ENCODE data around the gene FNTB. TPM values are rescaled to one million over a fixed set of nuclear protein-coding genes. Genes with fewer than 3 reads are reported as not detected.

FNTB gene
- total and polyA plus RNA-seq, 5 experiments from 2014 or later: 2.0 to 9.9 (median 7.7) TPM

DNA sequence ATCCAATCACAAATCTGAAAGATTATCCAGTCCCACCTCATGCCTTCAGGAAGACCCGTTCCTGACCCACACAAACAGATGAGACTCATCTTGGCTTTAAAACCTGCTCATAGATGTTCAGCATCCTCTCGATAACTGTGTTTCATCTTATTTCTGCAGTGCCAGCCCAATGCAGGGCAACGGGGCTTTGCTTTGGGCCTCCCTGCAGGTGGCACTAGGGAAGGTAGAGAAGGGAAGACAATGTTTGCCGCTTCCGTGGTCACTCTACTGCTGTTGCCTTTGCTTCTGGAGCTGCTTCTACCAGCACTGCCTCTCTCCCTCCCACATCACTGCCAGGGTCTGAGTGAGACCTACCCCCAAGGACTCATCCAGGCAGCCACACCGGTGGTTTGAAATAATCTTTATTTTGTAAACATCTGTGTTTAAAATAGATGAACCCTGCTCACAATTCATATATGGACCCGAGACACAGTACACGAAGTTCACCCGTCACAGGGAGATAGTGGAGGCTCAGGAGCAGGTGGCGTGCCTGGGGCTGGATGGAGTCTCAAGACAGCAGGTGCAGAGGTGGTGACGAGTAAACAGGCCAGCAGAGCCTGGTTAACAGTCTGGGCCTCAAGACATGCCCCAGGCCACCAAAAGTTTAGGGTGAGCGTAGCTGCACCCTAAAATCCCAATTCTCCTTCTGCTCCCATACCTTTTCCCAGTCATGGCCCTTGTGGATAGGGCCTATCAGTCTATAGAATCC is 41.1 kb upstream of the FNTB start:
- no peaks in the 10 kb centered on the region for H3K9me3 Mint-ChIP-seq
- no peak for ATAC-seq
- no peaks in the 10 kb centered on the region for H3K27me3 Mint-ChIP-seq
- H3K4me1 Mint-ChIP-seq: peaks cover 34 to 71% (median 52%) of the 10 kb centered on the region in 4 donors
- peak overlapping the region in 7 of 10 donors; percentile 35 to 74 (median 58) for H3K27ac Mint-ChIP-seq
- peaks cover 0 to 56% (median 22%) of the 10 kb centered on the region in 3 donors for H3K36me3 Mint-ChIP-seq
- POLR2A ChIA-PET: no interaction called here
- DNase-seq: no peak
- H3K4me3 Mint-ChIP-seq: no peak overlapping the region

- Mint-ChIP-seq H3K27me3 (no peaks in the 10 kb centered on the region), H3K9me3 (no peaks in the 10 kb centered on the region), H3K27ac (peak overlapping the region in 5 of 10 donors; percentile 18 to 84 (median 78)), H3K4me1 (peaks cover 34 to 62% (median 47%) of the 10 kb centered on the region in 4 donors), H3K36me3 (peaks cover 0 to 51% (median 24%) of the 10 kb centered on the region in 3 donors), H3K4me3 (peak overlapping the region in 1 of 10 donors; percentile 10)
- POLR2A ChIA-PET: no interaction called here
- DNase-seq: no peak
- ATAC-seq: no peak
These were observed 40.2 kb upstream of the FNTB start for GRCh38 chr14:64946310-64947045.

- POLR2A ChIA-PET: interaction anchor here (0.6 kb wide), 1 partner anchor 510 kb away, joined by 3 read pairs; no protein-coding TSS in a partner anchor
- DNase-seq (no peak), ATAC-seq (no peak)
- H3K4me3 Mint-ChIP-seq: no peak overlapping the region
- H3K9me3 Mint-ChIP-seq: no peaks in the 10 kb centered on the region
- peaks cover 34 to 63% (median 46%) of the 10 kb centered on the region in 4 donors for H3K4me1 Mint-ChIP-seq
- H3K27me3 Mint-ChIP-seq: no peaks in the 10 kb centered on the region
- peaks cover 0 to 49% (median 24%) of the 10 kb centered on the region in 3 donors for H3K36me3 Mint-ChIP-seq
- peak overlapping the region in 4 of 10 donors; percentile 47 to 64 (median 56) for H3K27ac Mint-ChIP-seq
These were observed 38.7 kb upstream of the FNTB start for GRCh38 chr14:64947710-64948611.

DNA sequence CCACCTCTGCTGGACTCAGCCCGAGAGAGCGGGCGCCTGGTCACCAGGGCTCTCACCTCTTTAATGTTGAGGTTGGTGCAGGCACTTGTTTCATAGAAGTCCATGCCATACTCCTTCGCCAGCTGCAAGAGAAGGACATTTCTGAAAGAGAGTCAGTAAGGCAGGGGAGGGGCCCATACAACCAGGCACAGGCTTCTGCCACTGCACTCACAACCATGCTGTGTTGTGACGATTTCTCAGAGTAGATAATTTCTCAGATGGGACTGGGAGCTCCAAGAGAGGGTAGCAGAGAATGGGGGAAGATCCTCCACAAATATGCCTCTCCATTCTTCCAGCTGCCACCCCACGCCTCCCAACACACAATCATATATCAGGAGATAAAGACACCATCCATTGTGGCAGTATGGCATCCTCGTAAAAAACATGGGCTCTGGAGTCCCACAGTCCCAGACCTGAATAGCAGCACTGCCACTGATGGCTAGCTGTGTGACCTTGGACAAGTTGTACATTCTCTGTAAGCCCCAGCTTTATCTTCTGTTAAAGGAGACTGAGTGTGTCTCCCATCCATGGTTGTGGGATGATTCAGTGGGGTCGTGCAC is 38.0 kb upstream of the FNTB start:
- POLR2A ChIA-PET: no interaction called here
- H3K4me1 Mint-ChIP-seq: peaks cover 26 to 63% (median 45%) of the 10 kb centered on the region in 4 donors
- ATAC-seq (no peak), DNase-seq (no peak)
- no peaks in the 10 kb centered on the region for H3K9me3 Mint-ChIP-seq
- H3K36me3 Mint-ChIP-seq: peaks cover 0 to 46% (median 24%) of the 10 kb centered on the region in 3 donors
- H3K4me3 Mint-ChIP-seq: no peak overlapping the region
- H3K27me3 Mint-ChIP-seq: no peaks in the 10 kb centered on the region
- H3K27ac Mint-ChIP-seq: peak overlapping the region in 2 of 10 donors; percentile 29 to 56

- no peak overlapping the region for H3K4me3 Mint-ChIP-seq
- DNase-seq (no peak), ATAC-seq (no peak)
- H3K36me3 Mint-ChIP-seq: peaks cover 0 to 36% (median 19%) of the 10 kb centered on the region in 3 donors
- POLR2A ChIA-PET: interaction anchor here (0.9 kb wide), 1 partner anchor 36 kb away, joined by 3 read pairs; no protein-coding TSS in a partner anchor
- H3K9me3 Mint-ChIP-seq: no peaks in the 10 kb centered on the region
- H3K4me1 Mint-ChIP-seq: peaks cover 10 to 49% (median 40%) of the 10 kb centered on the region in 4 donors
- H3K27me3 Mint-ChIP-seq: no peaks in the 10 kb centered on the region
- peak overlapping the region in 2 of 10 donors; percentile 28 to 87 for H3K27ac Mint-ChIP-seq
These were observed 35.8 kb upstream of the FNTB start for GRCh38 chr14:64950889-64951288.

- POLR2A ChIA-PET: interaction anchor here (0.9 kb wide), 1 partner anchor 36 kb away, joined by 3 read pairs; no protein-coding TSS in a partner anchor
- no peak for DNase-seq
- Mint-ChIP-seq H3K4me1 (peaks cover 9 to 44% (median 39%) of the 10 kb centered on the region in 4 donors), H3K27me3 (no peaks in the 10 kb centered on the region), H3K36me3 (peaks cover 0 to 37% (median 19%) of the 10 kb centered on the region in 3 donors), H3K27ac (no peak overlapping the region), H3K9me3 (no peaks in the 10 kb centered on the region), H3K4me3 (peak overlapping the region in 1 of 10 donors; percentile 12)
- ATAC-seq: no peak
These were observed 35.4 kb upstream of the FNTB start for GRCh38 chr14:64951291-64951690.

GRCh38 chr14:64951724-64952123 is 35.0 kb upstream of the FNTB start:
- DNase-seq (no peak), ATAC-seq (no peak)
- Mint-ChIP-seq H3K36me3 (peaks cover 0 to 37% (median 19%) of the 10 kb centered on the region in 3 donors), H3K27me3 (no peaks in the 10 kb centered on the region), H3K4me3 (peak overlapping the region in 1 of 10 donors; percentile 12), H3K9me3 (no peaks in the 10 kb centered on the region), H3K27ac (no peak overlapping the region), H3K4me1 (peaks cover 7 to 40% (median 36%) of the 10 kb centered on the region in 4 donors)
- POLR2A ChIA-PET: interaction anchor here (0.9 kb wide), 1 partner anchor 37 kb away, joined by 3 read pairs; no protein-coding TSS in a partner anchor

DNA sequence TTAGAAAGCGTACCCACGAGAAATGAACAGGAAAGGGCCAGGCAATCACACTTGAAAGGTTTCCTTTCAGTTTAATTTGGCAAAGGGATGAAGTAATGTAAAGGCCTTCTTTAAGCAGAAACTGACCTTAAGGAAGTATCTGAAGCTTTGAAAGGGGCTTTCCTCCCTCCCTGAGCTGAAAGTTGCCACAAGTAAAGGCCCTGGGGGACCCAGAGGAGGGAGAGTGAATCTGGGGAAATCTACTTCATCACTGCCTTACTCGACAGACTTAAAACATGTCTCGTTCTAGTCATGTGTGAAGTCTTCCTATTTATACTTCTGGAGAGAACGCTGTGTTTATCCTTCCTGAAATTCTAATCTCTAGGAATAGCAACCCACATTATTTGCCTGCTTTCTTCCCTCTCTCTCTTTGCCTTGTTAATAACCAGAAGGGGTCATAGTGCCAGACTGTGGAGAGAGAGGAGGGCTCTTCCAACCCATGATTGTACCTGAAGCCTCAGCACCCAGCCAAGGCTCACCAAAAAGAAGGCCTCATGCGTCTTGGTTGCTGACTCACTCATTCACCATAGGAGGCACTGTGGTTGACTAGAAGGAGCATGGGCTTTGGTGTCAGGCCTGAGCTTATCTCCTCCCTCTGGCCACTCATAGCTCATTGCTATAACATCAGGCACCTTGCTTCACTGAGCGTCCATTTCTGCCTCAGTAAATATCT is 33.9 kb upstream of the FNTB start:
- Mint-ChIP-seq H3K36me3 (peaks cover 0 to 37% (median 13%) of the 10 kb centered on the region in 3 donors), H3K27ac (peak overlapping the region in 5 of 10 donors; percentile 7 to 86 (median 48)), H3K4me1 (peaks cover 3 to 32% (median 27%) of the 10 kb centered on the region in 4 donors), H3K4me3 (no peak overlapping the region), H3K27me3 (no peaks in the 10 kb centered on the region), H3K9me3 (no peaks in the 10 kb centered on the region)
- DNase-seq (no peak), ATAC-seq (no peak)
- POLR2A ChIA-PET: no interaction called here

DNA sequence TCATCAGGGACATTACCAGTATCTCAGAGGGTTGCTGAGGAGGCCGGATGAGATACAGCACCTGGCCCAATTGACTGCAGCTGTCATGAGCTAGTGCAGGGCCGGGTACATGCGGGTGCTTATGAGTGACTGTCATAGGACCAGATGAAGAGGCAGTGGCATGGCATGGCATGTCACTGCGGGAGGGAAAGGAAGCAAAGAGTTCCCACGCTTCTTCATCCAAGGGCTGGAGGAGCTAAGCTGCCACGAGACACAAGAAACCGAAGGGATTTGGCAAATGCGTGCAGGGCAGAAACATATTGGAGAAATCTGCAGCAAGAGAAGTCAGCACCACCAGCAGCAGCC is 33.4 kb upstream of the FNTB start:
- Mint-ChIP-seq H3K9me3 (no peaks in the 10 kb centered on the region), H3K27ac (peak overlapping the region in 4 of 10 donors; percentile 7 to 68 (median 46)), H3K36me3 (peaks cover 0 to 34% (median 13%) of the 10 kb centered on the region in 3 donors), H3K4me3 (no peak overlapping the region), H3K27me3 (no peaks in the 10 kb centered on the region), H3K4me1 (peaks cover 3 to 29% (median 24%) of the 10 kb centered on the region in 4 donors)
- POLR2A ChIA-PET: no interaction called here
- no peak for ATAC-seq
- DNase-seq: no peak

DNA sequence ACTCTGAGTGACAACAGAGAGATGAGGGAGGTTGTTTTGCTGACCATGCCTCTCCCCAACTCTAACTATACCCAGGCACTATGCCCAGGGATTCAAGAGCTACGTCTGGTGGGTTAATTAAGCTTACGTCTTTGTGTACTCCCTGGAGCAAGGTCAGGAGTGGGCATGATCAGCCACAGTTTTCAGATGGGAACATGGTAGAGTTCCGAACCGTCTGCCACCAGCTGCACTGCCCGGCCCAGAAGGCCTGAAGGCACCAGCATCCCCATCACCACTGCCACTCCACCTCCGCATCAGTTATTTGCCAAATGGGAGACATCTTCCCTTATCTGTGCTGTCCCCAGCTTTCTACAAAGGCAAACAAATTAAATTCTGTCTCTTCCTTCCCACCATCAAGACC is 33.0 kb upstream of the FNTB start:
- POLR2A ChIA-PET: no interaction called here
- Mint-ChIP-seq H3K27me3 (no peaks in the 10 kb centered on the region), H3K4me1 (peaks cover 3 to 29% (median 23%) of the 10 kb centered on the region in 4 donors), H3K9me3 (no peaks in the 10 kb centered on the region), H3K4me3 (peak overlapping the region in 2 of 10 donors; percentile 13 to 48), H3K36me3 (peaks cover 0 to 31% (median 11%) of the 10 kb centered on the region in 3 donors), H3K27ac (no peak overlapping the region)
- DNase-seq: no peak
- ATAC-seq: no peak

DNA sequence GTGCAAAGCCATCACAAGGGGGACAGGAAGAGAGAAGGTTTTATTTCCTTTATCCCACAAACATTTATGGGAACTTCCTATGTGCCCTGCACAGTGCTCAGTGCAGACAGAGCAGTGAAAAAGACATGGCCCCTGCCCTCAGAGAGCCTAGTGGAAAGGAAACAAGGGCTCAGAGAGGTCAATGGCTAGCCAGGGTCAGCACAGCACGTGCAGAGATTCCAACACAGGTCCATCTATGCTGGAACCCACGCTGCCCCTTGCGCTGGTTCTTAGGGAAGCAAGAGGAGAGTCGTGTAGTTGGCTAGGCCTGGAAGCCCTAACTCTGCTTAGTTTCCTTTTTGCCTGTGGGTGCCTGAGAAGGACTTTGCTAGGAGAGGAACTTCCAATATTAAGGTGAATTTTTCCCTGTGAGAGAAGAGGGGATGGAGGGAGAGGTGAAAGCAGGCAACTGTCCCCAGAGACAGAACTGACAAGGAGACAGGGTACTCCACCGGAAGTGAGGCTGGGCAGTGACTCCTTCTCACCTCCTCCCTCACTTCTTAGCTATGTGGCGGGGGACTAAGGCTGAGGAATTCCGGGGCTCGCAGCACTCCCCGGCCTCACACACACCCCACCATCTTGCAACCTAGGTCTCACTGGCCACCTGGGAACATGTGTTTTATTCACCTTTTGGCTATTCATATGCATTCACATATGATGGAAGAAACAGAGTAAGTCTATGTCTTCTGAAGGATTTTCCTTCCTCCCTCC is 32.0 kb upstream of the FNTB start:
- H3K27me3 Mint-ChIP-seq: no peaks in the 10 kb centered on the region
- POLR2A ChIA-PET: no interaction called here
- H3K9me3 Mint-ChIP-seq: no peaks in the 10 kb centered on the region
- DNase-seq (no peak), ATAC-seq (no peak)
- peak overlapping the region in 4 of 10 donors; percentile 21 to 59 (median 44) for H3K27ac Mint-ChIP-seq
- no peak overlapping the region for H3K4me3 Mint-ChIP-seq
- H3K36me3 Mint-ChIP-seq: peaks cover 0 to 28% (median 7%) of the 10 kb centered on the region in 3 donors
- peaks cover 3 to 29% (median 21%) of the 10 kb centered on the region in 4 donors for H3K4me1 Mint-ChIP-seq

Measured in naive thymus-derived CD8-positive, alpha-beta T cell (primary cell).